ENCODE data around the gene LRCH4.

LRCH4 gene

DNA sequence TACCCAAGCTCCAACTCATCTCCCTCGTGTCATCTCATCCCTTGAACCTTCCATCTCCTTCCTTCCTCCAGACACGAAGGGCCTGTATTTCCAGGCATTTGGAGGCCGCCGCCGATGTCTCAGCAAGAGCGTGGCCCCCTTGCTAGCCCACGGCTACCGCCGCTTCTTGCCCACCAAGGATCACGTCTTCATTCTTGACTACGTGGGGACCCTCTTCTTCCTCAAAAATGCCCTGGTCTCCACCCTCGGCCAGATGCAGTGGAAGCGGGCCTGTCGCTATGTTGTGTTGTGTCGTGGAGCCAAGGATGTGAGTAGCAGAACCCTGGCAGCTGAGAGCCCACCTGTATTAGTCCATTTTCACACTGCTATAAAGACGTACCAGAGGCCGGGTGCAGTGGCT is 5.7 kb upstream of the LRCH4 start:
- no peaks in the 10 kb centered on the region for H3K9me3 Mint-ChIP-seq
- no peak overlapping the region for H3K27ac Mint-ChIP-seq
- no peaks in the 10 kb centered on the region for H3K4me1 Mint-ChIP-seq
- H3K36me3 Mint-ChIP-seq, result no peaks in the 10 kb centered on the region
- H3K27me3 Mint-ChIP-seq, result peaks cover 46% of the 10 kb centered on the region
- no peak for ATAC-seq
- H3K4me3 Mint-ChIP-seq, result no peak overlapping the region

DNA sequence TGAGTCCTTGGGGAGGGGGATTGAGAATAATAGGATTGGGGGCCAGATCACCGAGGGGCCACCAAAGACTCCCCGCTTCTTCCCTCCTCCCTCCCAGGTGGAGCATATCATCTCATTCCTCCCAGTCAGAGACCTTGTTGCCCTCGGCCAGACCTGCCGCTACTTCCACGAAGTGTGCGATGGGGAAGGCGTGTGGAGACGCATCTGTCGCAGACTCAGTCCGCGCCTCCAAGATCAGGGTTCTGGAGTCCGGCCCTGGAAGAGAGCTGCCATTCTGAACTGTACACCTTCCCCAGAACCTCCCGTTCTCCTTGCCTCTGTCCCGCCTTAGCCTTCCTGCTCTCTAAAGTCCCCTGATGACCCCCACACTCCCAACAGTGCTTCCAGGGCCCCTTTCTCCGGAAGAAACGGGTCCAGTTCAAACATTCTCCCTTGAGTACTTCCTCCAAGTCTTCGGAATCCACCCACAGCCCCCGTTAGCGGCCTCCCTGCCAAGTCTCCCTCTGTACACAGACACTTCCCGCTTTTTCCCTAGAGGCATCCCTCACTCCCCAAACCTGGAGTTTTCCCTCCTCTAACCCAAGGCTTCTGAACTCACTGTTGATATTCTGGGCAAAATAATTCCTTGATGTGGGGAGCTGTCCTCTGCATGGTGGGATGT is 4.3 kb upstream of the LRCH4 start:
- no peaks in the 10 kb centered on the region for H3K9me3 Mint-ChIP-seq
- no peak overlapping the region for H3K27ac Mint-ChIP-seq
- no peak overlapping the region for H3K4me3 Mint-ChIP-seq
- peaks cover 46% of the 10 kb centered on the region for H3K27me3 Mint-ChIP-seq
- H3K36me3 Mint-ChIP-seq, result no peaks in the 10 kb centered on the region
- no peak for ATAC-seq
- peaks cover 4% of the 10 kb centered on the region for H3K4me1 Mint-ChIP-seq

- Mint-ChIP-seq H3K9me3 (no peaks in the 10 kb centered on the region), H3K27me3 (peaks cover 45% of the 10 kb centered on the region), H3K27ac (no peak overlapping the region), H3K4me1 (peaks cover 10% of the 10 kb centered on the region), H3K4me3 (no peak overlapping the region), H3K36me3 (no peaks in the 10 kb centered on the region)
- ATAC-seq, result no peak
Observed at GRCh38 chr7:100589341-100589947, 3.5 kb upstream of the LRCH4 start.

GRCh38 chr7:100588438-100588837 is 2.5 kb upstream of the LRCH4 start:
- H3K9me3 Mint-ChIP-seq, result no peaks in the 10 kb centered on the region
- no peak for ATAC-seq
- H3K27me3 Mint-ChIP-seq, result peaks cover 37% of the 10 kb centered on the region
- H3K4me1 Mint-ChIP-seq, result peaks cover 19% of the 10 kb centered on the region
- no peak overlapping the region for H3K27ac Mint-ChIP-seq
- no peak overlapping the region for H3K4me3 Mint-ChIP-seq
- H3K36me3 Mint-ChIP-seq, result no peaks in the 10 kb centered on the region

- Mint-ChIP-seq H3K27me3 (peaks cover 21% of the 10 kb centered on the region), H3K4me3 (peak within 1 kb of the TSS; percentile 97), H3K9me3 (no peaks in the 10 kb centered on the region), H3K4me1 (peaks cover 24% of the 10 kb centered on the region), H3K36me3 (no peaks in the 10 kb centered on the region), H3K27ac (peak within 1 kb of the TSS; percentile 92)
- peak; percentile 94 for ATAC-seq
Observed at GRCh38 chr7:100586266-100587025, 517 bp upstream of the LRCH4 start, which contains the start of gene FBXO24. Gene FBXO24 (plus strand): TSS chr7:100586328. CDS start chr7:100586626, 298 bp downstream.

DNA sequence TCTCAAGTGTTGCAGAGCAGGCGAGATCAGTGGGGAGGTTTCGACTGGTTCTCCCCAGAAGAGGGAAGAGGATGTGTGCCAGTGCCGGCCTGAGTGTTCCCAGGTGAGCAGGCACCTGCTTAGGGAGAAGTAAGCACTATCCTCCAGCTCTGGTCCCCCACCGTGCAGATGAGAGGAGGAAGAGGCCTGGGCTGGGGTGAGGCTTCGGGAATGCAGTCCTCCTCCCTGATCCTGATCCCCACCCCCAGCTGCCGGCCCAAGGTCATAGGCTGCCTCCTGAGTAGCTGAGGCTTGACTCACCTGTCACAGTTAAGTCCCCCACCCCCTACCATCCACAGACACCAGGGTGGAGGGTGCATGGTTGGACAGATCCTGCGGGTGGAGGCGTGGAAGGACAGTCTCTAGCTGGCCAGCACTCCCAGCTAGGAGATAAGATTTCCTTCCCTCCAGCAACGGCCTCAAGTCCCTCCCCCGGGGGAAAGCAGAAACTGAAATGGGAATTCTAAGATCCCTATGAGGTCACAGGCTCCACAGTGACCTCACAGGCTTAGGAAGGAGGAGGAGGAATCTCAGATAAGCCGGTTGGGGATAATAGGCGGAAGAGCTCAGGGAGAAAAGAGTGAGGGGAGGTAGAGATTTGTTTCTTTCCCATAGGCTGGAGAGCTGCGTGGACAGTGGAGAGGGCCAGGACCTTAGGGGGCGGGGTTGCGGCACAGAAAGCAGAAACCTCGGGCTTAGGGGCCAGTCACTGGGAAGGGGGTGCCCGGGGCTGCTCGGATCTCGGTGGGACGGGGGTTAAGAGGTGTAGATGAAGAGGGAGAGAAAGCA is 1.0 kb downstream of the LRCH4 start:
- peak overlapping the region; percentile 97 for H3K4me3 Mint-ChIP-seq
- peak overlapping the region; percentile 92 for H3K27ac Mint-ChIP-seq
- no peak for ATAC-seq
- H3K27me3 Mint-ChIP-seq, result peaks cover 7% of the 10 kb centered on the region
- H3K9me3 Mint-ChIP-seq, result no peaks in the 10 kb centered on the region
- H3K36me3 Mint-ChIP-seq, result no peaks in the 10 kb centered on the region
- peaks cover 24% of the 10 kb centered on the region for H3K4me1 Mint-ChIP-seq

- H3K27ac Mint-ChIP-seq, result peak overlapping the region; percentile 92
- no peak for ATAC-seq
- H3K4me1 Mint-ChIP-seq, result peaks cover 24% of the 10 kb centered on the region
- H3K36me3 Mint-ChIP-seq, result no peaks in the 10 kb centered on the region
- peak overlapping the region; percentile 97 for H3K4me3 Mint-ChIP-seq
- H3K27me3 Mint-ChIP-seq, result peaks cover under 1% of the 10 kb centered on the region
- no peaks in the 10 kb centered on the region for H3K9me3 Mint-ChIP-seq
Observed at GRCh38 chr7:100584054-100584682, 1.8 kb downstream of the LRCH4 start.

GRCh38 chr7:100583132-100584053 is 2.5 kb downstream of the LRCH4 start:
- Mint-ChIP-seq H3K9me3 (no peaks in the 10 kb centered on the region), H3K4me3 (peak overlapping the region; percentile 97), H3K27me3 (no peaks in the 10 kb centered on the region), H3K36me3 (peaks cover 7% of the 10 kb centered on the region), H3K4me1 (peaks cover 24% of the 10 kb centered on the region), H3K27ac (peak overlapping the region; percentile 92)
- peak; percentile 17 for ATAC-seq

- Mint-ChIP-seq H3K36me3 (peaks cover 7% of the 10 kb centered on the region), H3K9me3 (no peaks in the 10 kb centered on the region), H3K27ac (peak overlapping the region; percentile 92), H3K4me3 (peak overlapping the region; percentile 22), H3K27me3 (no peaks in the 10 kb centered on the region), H3K4me1 (peaks cover 24% of the 10 kb centered on the region)
- ATAC-seq, result no peak
Observed at GRCh38 chr7:100582650-100583049, 3.3 kb downstream of the LRCH4 start.

DNA sequence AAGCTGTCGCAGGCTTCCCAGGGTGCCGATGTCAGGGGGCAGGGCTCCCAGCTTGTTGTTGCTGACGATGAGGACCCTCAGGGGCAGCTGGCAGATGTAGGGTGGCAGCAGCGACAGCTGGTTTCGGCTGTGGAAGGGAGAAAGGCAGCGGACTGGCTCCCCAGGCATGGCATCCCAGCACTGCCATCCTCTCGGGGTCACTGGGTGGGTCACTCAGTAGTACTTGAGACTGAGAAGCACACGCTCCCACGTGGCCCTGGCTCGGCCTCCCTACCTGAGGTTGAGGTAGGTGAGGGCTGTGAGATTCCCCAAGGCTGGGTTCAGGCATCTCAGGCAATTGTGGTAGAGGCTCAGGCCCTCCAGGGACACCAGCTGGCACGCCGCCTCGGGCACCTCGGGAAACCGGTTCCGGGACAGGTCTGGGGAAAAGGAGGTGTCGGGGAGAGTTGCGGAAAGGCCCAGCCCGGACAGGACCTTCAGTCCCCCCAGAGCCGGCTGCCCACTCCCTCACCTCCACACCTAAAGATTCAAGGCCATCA is 3.8 kb downstream of the LRCH4 start:
- no peak for ATAC-seq
- Mint-ChIP-seq H3K27me3 (no peaks in the 10 kb centered on the region), H3K4me1 (peaks cover 24% of the 10 kb centered on the region), H3K36me3 (peaks cover 8% of the 10 kb centered on the region), H3K9me3 (no peaks in the 10 kb centered on the region), H3K4me3 (peak overlapping the region; percentile 22), H3K27ac (peak overlapping the region; percentile 92)

- H3K9me3 Mint-ChIP-seq, result no peaks in the 10 kb centered on the region
- H3K4me3 Mint-ChIP-seq, result no peak overlapping the region
- peaks cover 23% of the 10 kb centered on the region for H3K36me3 Mint-ChIP-seq
- no peak for ATAC-seq
- H3K27me3 Mint-ChIP-seq, result no peaks in the 10 kb centered on the region
- H3K4me1 Mint-ChIP-seq, result peaks cover 24% of the 10 kb centered on the region
- H3K27ac Mint-ChIP-seq, result no peak overlapping the region
Observed at GRCh38 chr7:100580466-100581283, 5.3 kb downstream of the LRCH4 start.

- H3K36me3 Mint-ChIP-seq, result peaks cover 39% of the 10 kb centered on the region
- H3K27ac Mint-ChIP-seq, result no peak overlapping the region
- H3K4me1 Mint-ChIP-seq, result peaks cover 5% of the 10 kb centered on the region
- no peaks in the 10 kb centered on the region for H3K9me3 Mint-ChIP-seq
- no peak for ATAC-seq
- H3K27me3 Mint-ChIP-seq, result no peaks in the 10 kb centered on the region
- no peak overlapping the region for H3K4me3 Mint-ChIP-seq
Observed at GRCh38 chr7:100578246-100579183, 7.4 kb downstream of the LRCH4 start.

Measured in stimulated activated memory B cell treated with anti-CD40 and anti-IgM and Interleukin-4, amounts not matched to agents 10 μg/mL and 1 μg/mL and 100 μg/mL, for 72 hours (primary cell).